ENCODE data around the gene COQ4. TPM values are rescaled to one million over a fixed set of nuclear protein-coding genes. Genes with fewer than 3 reads are reported as not detected.

COQ4 gene
- 17.0 and 23.1 TPM in 2 replicates for total RNA-seq

GRCh38 chr9:128322404-128323211 lies at the start of gene COQ4, which contains the start of gene TRUB2:
Gene COQ4 (plus strand): TSS chr9:128322839. CDS start chr9:128322859, 20 bp downstream.
Gene TRUB2 (minus strand): TSS chr9:128322447. CDS start chr9:128322408, 39 bp downstream.

GRCh38 chr9:128275198-128276007 lies 47.2 kb upstream of the COQ4 start, which contains the start of gene GOLGA2:
Gene GOLGA2 (minus strand): TSS chr9:128276007. CDS start chr9:128275976, 31 bp downstream.

GRCh38 chr9:128276008-128276573 lies 46.5 kb upstream of the COQ4 start, which contains the start of gene SWI5:
Gene SWI5 (plus strand): TSS chr9:128276276.

GRCh38 chr9:128339761-128340690 lies 17.4 kb downstream of the COQ4 start, which contains the start of gene SLC27A4:
Gene SLC27A4 (plus strand): TSS chr9:128340527. CDS start chr9:128343133, 2,606 bp downstream.

GRCh38 chr9:128370752-128371629 lies 48.4 kb downstream of the COQ4 start, which contains the start of gene URM1:
Gene URM1 (plus strand): TSS chr9:128371374. CDS start chr9:128371381, 7 bp downstream.

Other genes starting within 250 kb of the COQ4 start
- gene PTGES2, start 195.1 kb upstream of the COQ4 start, total RNA-seq = 62.0 and 63.5 TPM in 2 replicates
- gene LCN2, start 173.4 kb upstream of the COQ4 start, total RNA-seq = not detected in 2 replicates
- 31.0 and 55.7 TPM in 2 replicates for gene BBLN, start 162.6 kb upstream of the COQ4 start, total RNA-seq
- gene CIZ1, start 131.3 kb upstream of the COQ4 start, total RNA-seq = 35.6 and 42.7 TPM in 2 replicates
- gene DNM1, start 119.5 kb upstream of the COQ4 start, total RNA-seq = 83.0 and 86.0 TPM in 2 replicates
- gene GOLGA2, start 46.8 kb upstream of the COQ4 start, total RNA-seq = 114 and 127 TPM in 2 replicates
- gene SWI5, start 46.6 kb upstream of the COQ4 start, total RNA-seq = 44.3 and 46.5 TPM in 2 replicates
- 13.7 and 19.5 TPM in 2 replicates for gene TRUB2, start 392 bp upstream of the COQ4 start, total RNA-seq
- gene SLC27A4, start 17.7 kb downstream of the COQ4 start, total RNA-seq = 10.6 and 18.9 TPM in 2 replicates
- gene URM1, start 48.5 kb downstream of the COQ4 start, total RNA-seq = 32.7 and 36.7 TPM in 2 replicates
- 86.8 and 179 TPM in 2 replicates for gene CERCAM, start 98.0 kb downstream of the COQ4 start, total RNA-seq
- gene ODF2, start 133.2 kb downstream of the COQ4 start, total RNA-seq = 19.8 and 36.5 TPM in 2 replicates
- 26.8 and 28.4 TPM in 2 replicates for gene GLE1, start 181.9 kb downstream of the COQ4 start, total RNA-seq
- gene SPTAN1, start 229.7 kb downstream of the COQ4 start, total RNA-seq = 381 and 452 TPM in 2 replicates